IMR-90 (cell line): Measurements from ENCODE around the gene OR1M1. TPM values are rescaled to one million over a fixed set of nuclear protein-coding genes. Genes with fewer than 3 reads are reported as not detected.

Experiments
- ATAC-seq: fragments of 200-7000 bp; cut with Tn5 transposase; 2 replicates; pipeline ENCODE4 v1.9.1; 2020; ENCODE audit warnings: low read depth, mild to moderate bottlenecking, moderate library complexity
- BruUV-seq: library from RNA; stranded (reverse); fragments of 400-500 nt; replicated peaks from 2 replicates; lab custom pipeline; 2021; lab: Mats Ljungman, UMichigan
- CTCF ChIA-PET: fragments of 300-600 bp; formaldehyde crosslinking; extraction: SDS; loops from one replicate; lab custom pipeline; 2021; ENCODE audit warnings: antibody characterized with exemption; lab: Yijun Ruan, JAX
- POLR2A ChIA-PET: fragments of 300-600 bp; sonication (Branson Sonifier 250); formaldehyde crosslinking; loops from one replicate; lab custom pipeline; 2022; ENCODE audit warnings: antibody characterized with exemption; ENCODE audit not compliant: unreplicated experiment; lab: Charles Lee
- DNase-seq: peaks from one replicate; pipeline ENCODE4 v3.0.0; 2013
- H2AFZ ChIP-seq: replicated peaks from 2 replicates; pipeline ENCODE3; 2013; ENCODE audit warnings: low read length, mild to moderate bottlenecking; ENCODE audit not compliant: poor library complexity
- H2AK5ac ChIP-seq: 2 replicates; pipeline ENCODE4 v1.6.1; 2013; ENCODE audit warnings: low read depth, low read length, inconsistent platforms
- H2AK9ac ChIP-seq: replicated peaks from 2 replicates; pipeline ENCODE3; 2013; ENCODE audit warnings: mild to moderate bottlenecking, low read depth, low read length, moderate library complexity; ENCODE audit not compliant: poor library complexity
- H2BK120ac ChIP-seq: 2 replicates; pipeline ENCODE4 v1.6.1; 2013; ENCODE audit warnings: low read depth, low read length, inconsistent platforms
- H2BK15ac ChIP-seq: 3 replicates; pipeline ENCODE4 v1.6.1; 2013; ENCODE audit warnings: low read depth, low read length, inconsistent platforms
- H2BK20ac ChIP-seq: 2 replicates; pipeline ENCODE4 v1.6.1; 2013; ENCODE audit warnings: low read depth, mild to moderate bottlenecking, inconsistent platforms, low read length, moderate library complexity
- H2BK5ac ChIP-seq: 2 replicates; pipeline ENCODE4 v1.6.1; 2013; ENCODE audit warnings: mild to moderate bottlenecking, low read depth, low read length, inconsistent platforms; ENCODE audit not compliant: poor library complexity, severe bottlenecking
- H3K14ac ChIP-seq: replicated peaks from 2 replicates; pipeline ENCODE4 v1.6.1; 2013; ENCODE audit warnings: low read depth, low read length, inconsistent platforms
- H3K18ac ChIP-seq: 2 replicates; pipeline ENCODE4 v1.6.1; 2013; ENCODE audit warnings: low read depth, low read length, control low read depth
- H3K23ac ChIP-seq: 2 replicates; pipeline ENCODE4 v1.6.1; 2013; ENCODE audit warnings: low read depth, low read length, inconsistent platforms
- H3K27ac ChIP-seq: 2 replicates; pipeline ENCODE4 v1.5.1; 2013; ENCODE audit warnings: mild to moderate bottlenecking, control low read depth, low read length; ENCODE audit not compliant: insufficient read depth
- H3K27me3 ChIP-seq: 2 replicates; pipeline ENCODE4 v1.6.1; 2013; ENCODE audit warnings: low read length; ENCODE audit not compliant: control insufficient read depth, insufficient read depth
- H3K36me3 ChIP-seq: 2 replicates; pipeline ENCODE4 v1.6.1; 2013; ENCODE audit warnings: low read length, mixed read lengths; ENCODE audit not compliant: control insufficient read depth, insufficient read depth
- H3K4ac ChIP-seq: 2 replicates; pipeline ENCODE4 v1.6.1; 2013; ENCODE audit warnings: low read depth, low read length, inconsistent platforms
- H3K4me1 ChIP-seq: 2 replicates; pipeline ENCODE4 v1.6.1; 2013; ENCODE audit warnings: low read length, mixed read lengths; ENCODE audit not compliant: control insufficient read depth, insufficient read depth
- H3K4me2 ChIP-seq: 2 replicates; pipeline ENCODE4 v1.6.1; 2013; ENCODE audit warnings: low read depth, mild to moderate bottlenecking, control low read depth, low read length, moderate library complexity
- H3K4me3 ChIP-seq: 2 replicates; pipeline ENCODE4 v1.5.1; 2013; ENCODE audit warnings: low read depth, mild to moderate bottlenecking, control low read depth, low read length, moderate library complexity; ENCODE audit not compliant: insufficient read depth
- H3K56ac ChIP-seq: 2 replicates; pipeline ENCODE4 v1.6.1; 2013; ENCODE audit warnings: low read length, inconsistent platforms; ENCODE audit not compliant: insufficient read depth; ENCODE audit errors: extremely low read depth
- H3K79me1 ChIP-seq, 2 experiments: 2 replicates each; pipeline ENCODE4 v1.6.1; 2013; ENCODE audit warnings: low read length in 2 of 2, inconsistent platforms in 1 of 2, low read depth in 1 of 2
- H3K9ac ChIP-seq: 2 replicates; pipeline ENCODE4 v1.6.1; 2013; ENCODE audit warnings: low read depth, low read length, control low read depth
- H3K9me1 ChIP-seq: 2 replicates; pipeline ENCODE4 v1.6.1; 2013; ENCODE audit warnings: low read length, inconsistent platforms; ENCODE audit not compliant: insufficient read depth
- H3K9me3 ChIP-seq: 2 replicates; pipeline ENCODE4 v1.6.1; 2013; ENCODE audit warnings: low read length; ENCODE audit not compliant: control insufficient read depth, insufficient read depth
- H4K20me1 ChIP-seq: 2 replicates; pipeline ENCODE4 v1.6.1; 2013; ENCODE audit warnings: low read length, inconsistent platforms; ENCODE audit not compliant: insufficient read depth
- H4K5ac ChIP-seq: 2 replicates; pipeline ENCODE4 v1.6.1; 2013; ENCODE audit warnings: mild to moderate bottlenecking, low read depth, low read length, control low read depth
- H4K8ac ChIP-seq, 2 experiments: 2 replicates each; pipeline ENCODE4 v1.6.1; 2013; ENCODE audit warnings: low read depth in 2 of 2, low read length in 2 of 2, control low read depth in 1 of 2, inconsistent platforms in 1 of 2
- H4K91ac ChIP-seq: 2 replicates; pipeline ENCODE4 v1.6.1; 2013; ENCODE audit warnings: low read depth, low read length, inconsistent platforms; ENCODE audit not compliant: insufficient read depth
- BHLHE40 ChIP-seq: fragments of 150-350 bp; IDR thresholded peaks from 2 replicates; pipeline ENCODE4 v1.6.1; 2016; ENCODE audit warnings: mild to moderate bottlenecking, low read depth, low read length
- CTCF ChIP-seq: conservative IDR thresholded peaks from 2 replicates; pipeline ENCODE4 v1.5.1; 2012; ENCODE audit warnings: mild to moderate bottlenecking, low read depth, low read length, improper control_type of control experiment
- FOS ChIP-seq: fragments of 150-350 bp; IDR thresholded peaks from 2 replicates; pipeline ENCODE4 v1.6.1; 2016; ENCODE audit warnings: low read depth, low read length
- MAZ ChIP-seq: IDR thresholded peaks from 2 replicates; pipeline ENCODE4 v1.6.1; 2012; ENCODE audit warnings: low read depth, mild to moderate bottlenecking, low read length, improper control_type of control experiment, moderate library complexity, borderline replicate concordance
- POLR2A ChIP-seq: IDR thresholded peaks from 2 replicates; pipeline ENCODE4 v1.6.1; 2012; ENCODE audit warnings: mild to moderate bottlenecking, low read depth, low read length
- RFX5 ChIP-seq: IDR thresholded peaks from 2 replicates; pipeline ENCODE4 v1.8.0; 2012; ENCODE audit warnings: low read depth, mild to moderate bottlenecking, low read length, moderate library complexity
- SMC3 ChIP-seq: fragments of 150-350 bp; IDR thresholded peaks from 2 replicates; pipeline ENCODE4 v1.6.1; 2016; ENCODE audit warnings: low read depth, mild to moderate bottlenecking, antibody characterized with exemption, low read length, moderate library complexity
- WGBS, 2 experiments: methylation state at CpG; one replicate each; pipeline versions ENCODE4 v1.1.5 to v1.1.7; 2013; ENCODE audit warnings: missing lambda C conversion rate in 2 of 2; ENCODE audit not compliant: insufficient read length in 1 of 2; ENCODE audit errors: extremely low coverage in 2 of 2; 5-methylcytosine and 5-hydroxymethylcytosine counted together
- dilution Hi-C: fragments of 300-500 bp; cut with HindIII; formaldehyde crosslinking; loops from one replicate; pipeline ENCODE4 v1.14.3; 2018; ENCODE audit warnings: low sequenced_read_pairs; ENCODE audit not compliant: unreplicated experiment
- in situ Hi-C: fragments of 300-500 bp; cut with MboI; formaldehyde crosslinking; loops from 3 replicates; pipeline ENCODE4 v1.14.3; 2019; ENCODE audit warnings: low sequenced_read_pairs, inconsistent platforms, mixed read lengths
- intact Hi-C: fragments of 100-400 bp; cut with micrococcal nuclease; formaldehyde crosslinking; loops from 2 replicates; pipeline ENCODE4 v1.10.0; 2022
- polyA plus RNA-seq, 3 experiments: library from polyadenylated mRNA; depleted of rRNA; stranded (reverse); fragments of >200 nt; gene quantifications; 2 replicates each; pipeline ENCODE4 v1.2.3, GENCODE V29; 2012; ENCODE audit warnings: low replicate concordance in 1 of 3
- total RNA-seq: library from RNA; depleted of rRNA; stranded (reverse); fragments of >200 nt; gene quantifications from 2 replicates; pipeline ENCODE4 v1.2.3, GENCODE V29; 2012

The OR1M1 gene
- total and polyA plus RNA-seq, 2 of the 4 experiments (the other 2 are of a cell fraction), result not detected

- H4K91ac ChIP-seq, result no peak within 1 kb of the TSS
- H3K4me1 ChIP-seq, result no peaks in the 10 kb centered on the region
- H3K9ac ChIP-seq, result no peak within 1 kb of the TSS
- dilution Hi-C loops, result no loop called here
- H3K9me1 ChIP-seq, result no peaks in the 10 kb centered on the region
- no peaks in the 10 kb centered on the region for H3K36me3 ChIP-seq
- CTCF ChIA-PET, result interaction anchor here (0.5 kb wide), 1 partner anchor 23 kb away, joined by 4 read pairs; no protein-coding TSS in a partner anchor
- H3K79me1 ChIP-seq, result no peaks in the 10 kb centered on the region
- H3K56ac ChIP-seq, result no peak within 1 kb of the TSS
- TF ChIP-seq SMC3 (no peak), MAZ (no peak), POLR2A (no peak), BHLHE40 (no peak), RFX5 (no peak), CTCF (no peak), FOS (no peak)
- H3K14ac ChIP-seq, result no peak within 1 kb of the TSS
- H3K27me3 ChIP-seq, result no peaks in the 10 kb centered on the region
- no peak within 1 kb of the TSS for H3K4ac ChIP-seq
- no peak within 1 kb of the TSS for H3K27ac ChIP-seq
- no peak within 1 kb of the TSS for H3K4me2 ChIP-seq
- H3K18ac ChIP-seq, result no peak within 1 kb of the TSS
- no peak within 1 kb of the TSS for H2BK20ac ChIP-seq
- H2BK5ac ChIP-seq, result no peak within 1 kb of the TSS
- intact Hi-C loops, result no loop called here
- H3K23ac ChIP-seq, result no peak within 1 kb of the TSS
- H2AFZ ChIP-seq, result no peak within 1 kb of the TSS
- in situ Hi-C loops, result loop anchor here (25.0 kb wide), 1 partner anchor 935 kb away; no protein-coding TSS in a partner anchor
- 29% methylated on average over 1 of the region's 1 CpG; no CpG with 5 or more reads in 1 of the 2 experiments for WGBS, 2 experiments
- H4K20me1 ChIP-seq, result no peaks in the 10 kb centered on the region
- H2BK15ac ChIP-seq, result no peak within 1 kb of the TSS
- no peak within 1 kb of the TSS for H4K8ac ChIP-seq
- DNase-seq (no peak), ATAC-seq (no peak)
- no TSS peak for BruUV-seq
- no peak within 1 kb of the TSS for H2AK9ac ChIP-seq
- H3K9me3 ChIP-seq, result no peaks in the 10 kb centered on the region; the same call in 1 of the 2 replicates
- H4K5ac ChIP-seq, result no peak within 1 kb of the TSS
- no peak within 1 kb of the TSS for H2AK5ac ChIP-seq
- no peak within 1 kb of the TSS for H3K4me3 ChIP-seq
- POLR2A ChIA-PET, result no interaction called here
- no peak within 1 kb of the TSS for H2BK120ac ChIP-seq
Measured at GRCh38 chr19:9126900-9127405, 40.1 kb downstream of the OR1M1 start, which contains the start of gene OR7G3. Gene OR7G3, minus strand, starts transcription at chr19:9126950. Its CDS starts 0 bp downstream, at chr19:9126950.
